ENCODE results near the gene AKR1C4.

DNA sequence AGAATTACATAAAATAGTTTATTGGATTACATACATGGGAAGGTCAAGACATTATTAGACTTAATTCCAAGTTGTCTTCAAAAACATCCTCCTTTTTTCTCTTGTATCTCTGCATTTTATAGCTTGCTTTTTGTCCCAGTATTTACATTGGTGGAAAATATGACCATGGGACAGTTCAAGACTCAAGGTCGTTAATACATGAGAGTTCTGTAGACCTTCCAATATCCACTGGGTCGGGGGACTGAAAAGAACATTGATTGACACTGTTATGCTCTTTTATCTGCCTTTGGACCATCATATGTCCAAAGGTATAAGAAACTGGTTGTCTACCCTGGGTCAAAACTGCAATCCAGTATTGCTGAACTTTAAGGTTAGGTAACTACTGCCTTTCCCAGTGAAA lies 36.7 kb downstream of the AKR1C4 start:
- TF ChIP-seq, protein P1, sequence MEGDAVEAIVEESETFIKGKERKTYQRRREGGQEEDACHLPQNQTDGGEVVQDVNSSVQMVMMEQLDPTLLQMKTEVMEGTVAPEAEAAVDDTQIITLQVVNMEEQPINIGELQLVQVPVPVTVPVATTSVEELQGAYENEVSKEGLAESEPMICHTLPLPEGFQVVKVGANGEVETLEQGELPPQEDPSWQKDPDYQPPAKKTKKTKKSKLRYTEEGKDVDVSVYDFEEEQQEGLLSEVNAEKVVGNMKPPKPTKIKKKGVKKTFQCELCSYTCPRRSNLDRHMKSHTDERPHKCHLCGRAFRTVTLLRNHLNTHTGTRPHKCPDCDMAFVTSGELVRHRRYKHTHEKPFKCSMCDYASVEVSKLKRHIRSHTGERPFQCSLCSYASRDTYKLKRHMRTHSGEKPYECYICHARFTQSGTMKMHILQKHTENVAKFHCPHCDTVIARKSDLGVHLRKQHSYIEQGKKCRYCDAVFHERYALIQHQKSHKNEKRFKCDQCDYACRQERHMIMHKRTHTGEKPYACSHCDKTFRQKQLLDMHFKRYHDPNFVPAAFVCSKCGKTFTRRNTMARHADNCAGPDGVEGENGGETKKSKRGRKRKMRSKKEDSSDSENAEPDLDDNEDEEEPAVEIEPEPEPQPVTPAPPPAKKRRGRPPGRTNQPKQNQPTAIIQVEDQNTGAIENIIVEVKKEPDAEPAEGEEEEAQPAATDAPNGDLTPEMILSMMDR (IDR thresholded peaks at IDR 0.05; ENCODE audit: poor library complexity) = no peak
- no peak for TF ChIP-seq EZH2 (IDR thresholded peaks at IDR 0.05; ENCODE audit: borderline replicate concordance)
- no peak for TF ChIP-seq EZH2phosphoT487 (IDR thresholded peaks at IDR 0.05; ENCODE audit: low read depth, severe bottlenecking, unreplicated experiment)

Data from hepatocyte (in vitro differentiated cells).